HFFc6 (cell line): ENCODE data around the gene TLK1. TPM values are rescaled to one million over a fixed set of nuclear protein-coding genes. Genes with fewer than 3 reads are reported as not detected.

Experiments used
- DNase-seq: peaks from one replicate; pipeline ENCODE4 v3.0.0-alpha.2; 2018
- H3K27ac Mint-ChIP-seq: 2 replicates; pipeline ENCODE4 v1.8.0; 2020; ENCODE audit warnings: mild to moderate bottlenecking, mixed read lengths
- H3K27me3 Mint-ChIP-seq: 2 replicates; pipeline ENCODE4 v1.8.0; 2021; ENCODE audit warnings: mild to moderate bottlenecking, moderate library complexity, mixed read lengths; ENCODE audit not compliant: insufficient read depth
- H3K36me3 Mint-ChIP-seq: 2 replicates; pipeline ENCODE4 v1.8.0; 2021; ENCODE audit warnings: low read depth, mixed read lengths
- H3K4me1 Mint-ChIP-seq: 2 replicates; pipeline ENCODE4 v1.8.0; 2020; ENCODE audit warnings: low read depth, mixed read lengths
- H3K4me3 Mint-ChIP-seq: 2 replicates; pipeline ENCODE4 v1.8.0; 2020; ENCODE audit warnings: mild to moderate bottlenecking, moderate library complexity, mixed read lengths
- H3K9me3 Mint-ChIP-seq: 2 replicates; pipeline ENCODE4 v1.8.0; 2020; ENCODE audit warnings: mild to moderate bottlenecking, mixed read lengths
- total RNA-seq, 6 experiments: library from RNA; stranded (reverse); fragmentation: NEBNext Ultra II Directional; extraction: Animal tissue kit (Norgen Biotek cat#: 25700); gene quantifications; 2 replicates in 1 of 6; 3 replicates in 5 of 6; pipeline ENCODE4 v1.2.3, GENCODE V29; 2021
- TF ChIP-seq, protein P1 (sequence below): fragments of 200-600 bp; sonication (generic); IDR thresholded peaks from 2 replicates; pipeline ENCODE4 v1.5.0; 2021; ENCODE audit warnings: antibody characterized with exemption, mild to moderate bottlenecking

Gene TLK1
- total RNA-seq, 6 experiments from 2014 or later, result 46.9 to 61.1 (median 53.1) TPM

DNA sequence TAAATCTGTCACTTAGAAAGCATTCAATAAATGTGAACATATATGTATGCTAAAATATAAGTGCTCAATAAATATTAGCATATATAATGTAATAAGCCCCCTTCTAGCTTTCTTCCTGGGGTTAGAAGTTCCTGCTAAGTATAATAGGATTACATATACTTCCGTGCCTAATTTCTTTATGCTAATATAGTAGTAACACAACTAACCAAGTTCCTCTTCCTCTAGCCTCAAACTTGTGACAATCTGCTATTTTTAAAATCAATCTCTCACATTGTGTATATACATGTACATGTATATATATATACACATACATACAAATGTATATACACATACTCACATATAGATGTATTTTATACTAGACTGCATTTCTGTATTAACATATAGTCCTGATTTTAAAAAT is 32.2 kb downstream of the TLK1 start:
- TF ChIP-seq, protein P1, sequence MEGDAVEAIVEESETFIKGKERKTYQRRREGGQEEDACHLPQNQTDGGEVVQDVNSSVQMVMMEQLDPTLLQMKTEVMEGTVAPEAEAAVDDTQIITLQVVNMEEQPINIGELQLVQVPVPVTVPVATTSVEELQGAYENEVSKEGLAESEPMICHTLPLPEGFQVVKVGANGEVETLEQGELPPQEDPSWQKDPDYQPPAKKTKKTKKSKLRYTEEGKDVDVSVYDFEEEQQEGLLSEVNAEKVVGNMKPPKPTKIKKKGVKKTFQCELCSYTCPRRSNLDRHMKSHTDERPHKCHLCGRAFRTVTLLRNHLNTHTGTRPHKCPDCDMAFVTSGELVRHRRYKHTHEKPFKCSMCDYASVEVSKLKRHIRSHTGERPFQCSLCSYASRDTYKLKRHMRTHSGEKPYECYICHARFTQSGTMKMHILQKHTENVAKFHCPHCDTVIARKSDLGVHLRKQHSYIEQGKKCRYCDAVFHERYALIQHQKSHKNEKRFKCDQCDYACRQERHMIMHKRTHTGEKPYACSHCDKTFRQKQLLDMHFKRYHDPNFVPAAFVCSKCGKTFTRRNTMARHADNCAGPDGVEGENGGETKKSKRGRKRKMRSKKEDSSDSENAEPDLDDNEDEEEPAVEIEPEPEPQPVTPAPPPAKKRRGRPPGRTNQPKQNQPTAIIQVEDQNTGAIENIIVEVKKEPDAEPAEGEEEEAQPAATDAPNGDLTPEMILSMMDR, result no peak

DNA sequence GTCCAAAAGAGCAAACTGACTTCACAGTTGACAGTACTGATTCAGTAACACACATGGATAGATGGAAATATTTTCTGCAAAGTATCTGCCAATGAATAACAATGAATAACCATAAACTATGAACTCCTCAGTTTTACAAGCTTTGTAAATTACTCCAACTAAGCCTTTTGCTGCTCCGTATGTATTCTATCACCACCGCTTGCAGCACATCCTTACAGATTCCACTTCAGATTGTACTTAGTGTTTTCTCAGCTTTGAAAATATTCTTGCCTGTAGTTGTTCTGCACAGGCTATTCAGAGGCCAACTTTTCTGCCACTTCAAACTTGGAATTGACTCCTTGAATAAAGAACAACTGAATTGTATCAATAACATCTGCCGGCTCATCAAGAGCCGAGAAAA is 36.2 kb downstream of the TLK1 start:
- no peak for DNase-seq
- Mint-ChIP-seq H3K36me3 (no peaks in the 10 kb centered on the region; the same call in 1 of the 2 replicates), H3K9me3 (no peaks in the 10 kb centered on the region), H3K4me1 (peaks cover 18% of the 10 kb centered on the region), H3K4me3 (no peak overlapping the region), H3K27ac (no peak overlapping the region), H3K27me3 (peaks cover 1% of the 10 kb centered on the region; the same call in 1 of the 2 replicates)
- TF ChIP-seq, protein P1, result no peak

More for the DNA sequence above, 32.2 kb downstream of the TLK1 start:
- H3K9me3 Mint-ChIP-seq, result no peaks in the 10 kb centered on the region
- H3K27ac Mint-ChIP-seq, result no peak overlapping the region
- DNase-seq, result no peak
- H3K36me3 Mint-ChIP-seq, result 0 out of 2 replicates have a peak, but pooled peaks cover 7% of the 10 kb centered on the region
- no peak overlapping the region for H3K4me3 Mint-ChIP-seq
- H3K4me1 Mint-ChIP-seq, result peaks cover 24% of the 10 kb centered on the region
- peaks cover 1% of the 10 kb centered on the region for H3K27me3 Mint-ChIP-seq

DNA sequence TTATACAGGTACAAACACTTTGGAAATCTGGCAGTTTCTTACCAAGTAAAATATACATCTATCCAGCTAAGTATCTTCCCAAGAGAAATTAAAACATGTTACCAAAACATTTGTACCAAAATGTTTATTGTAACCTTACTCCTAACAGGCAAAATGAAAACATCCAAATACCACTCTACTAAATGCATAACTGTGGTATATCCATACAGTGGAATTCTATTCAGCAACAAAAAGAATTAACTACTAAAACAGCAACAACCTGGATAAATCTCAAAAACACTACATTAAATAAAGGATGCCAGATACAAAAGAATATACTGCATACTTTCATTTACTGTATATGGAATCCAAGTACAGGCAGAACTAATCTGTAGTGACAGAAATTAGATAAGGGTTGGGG is 51.1 kb downstream of the TLK1 start:
- Mint-ChIP-seq H3K27ac (no peak overlapping the region), H3K4me3 (no peak overlapping the region), H3K27me3 (no peaks in the 10 kb centered on the region; the same call in 1 of the 2 replicates), H3K4me1 (peaks cover 23% of the 10 kb centered on the region), H3K9me3 (no peaks in the 10 kb centered on the region), H3K36me3 (peaks cover 16% of the 10 kb centered on the region)
- DNase-seq, result no peak
- TF ChIP-seq, protein P1, result no peak

DNA sequence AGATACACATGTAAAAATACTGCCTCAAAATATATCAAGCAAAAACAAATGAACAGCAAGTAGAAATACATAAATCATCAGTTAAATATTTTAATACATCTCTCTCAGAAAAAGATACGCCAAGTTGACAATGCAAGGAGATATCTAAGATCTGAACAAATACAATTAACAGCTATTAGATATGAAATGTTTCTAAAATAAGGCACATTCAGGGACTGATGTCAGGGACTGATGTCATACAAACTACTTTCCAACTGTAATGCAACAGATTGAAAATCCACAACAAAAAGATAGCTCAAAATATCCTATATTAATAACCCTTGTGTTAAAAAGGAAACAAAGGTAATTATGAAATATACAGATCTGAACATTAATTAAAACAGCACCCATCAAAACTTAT is 51.7 kb downstream of the TLK1 start:
- Mint-ChIP-seq H3K9me3 (no peaks in the 10 kb centered on the region), H3K4me3 (no peak overlapping the region), H3K36me3 (peaks cover 16% of the 10 kb centered on the region), H3K27ac (no peak overlapping the region), H3K4me1 (peaks cover 28% of the 10 kb centered on the region), H3K27me3 (no peaks in the 10 kb centered on the region; the same call in 1 of the 2 replicates)
- TF ChIP-seq, protein P1, result no peak
- no peak for DNase-seq

DNA sequence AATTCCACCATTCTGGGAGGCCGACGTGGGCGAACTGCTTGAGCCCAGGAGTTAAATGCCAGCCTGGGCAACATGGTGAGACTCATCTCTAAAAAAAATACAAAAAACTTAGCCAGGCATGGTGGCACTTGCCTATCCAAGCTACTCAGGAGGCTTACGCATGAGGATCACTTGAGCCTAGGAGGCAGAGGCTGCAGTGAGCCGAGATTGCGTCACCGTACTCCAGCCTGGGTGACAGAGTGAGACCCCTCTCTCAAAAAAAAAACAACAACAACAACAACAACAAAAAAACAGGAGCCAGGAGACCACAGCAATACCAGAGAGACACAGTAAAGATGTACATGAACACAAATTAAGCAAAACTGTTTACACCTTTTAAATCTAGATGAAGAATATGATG is 52.9 kb downstream of the TLK1 start:
- Mint-ChIP-seq H3K9me3 (no peaks in the 10 kb centered on the region), H3K4me3 (no peak overlapping the region), H3K36me3 (peaks cover 16% of the 10 kb centered on the region), H3K27me3 (no peaks in the 10 kb centered on the region; the same call in 1 of the 2 replicates), H3K4me1 (peaks cover 29% of the 10 kb centered on the region), H3K27ac (no peak overlapping the region)
- DNase-seq, result no peak
- TF ChIP-seq, protein P1, result no peak
